Esophagus mucosa (tissue), 1 donor: Measurements from ENCODE around the gene FAM25G. TPM values are rescaled to one million over a fixed set of nuclear protein-coding genes. Genes with fewer than 3 reads are reported as not detected.
A peak's percentile ranks its signal among the peaks of the same experiment; 100 is the strongest.
"Not testable (repeated sequence)": the region's sequence is repeated elsewhere in the genome, so short reads cannot be mapped to it uniquely, and the experiment has no call there.

Experiments
- ATAC-seq: fragments of 200-7000 bp; cut with Tn5 transposase; one replicate; pipeline ENCODE4 v1.9.1; 2020
- total RNA-seq: library from RNA; stranded (reverse); gene quantifications from one replicate; pipeline ENCODE4 v1.2.4, GENCODE V29; 2023
- donor health status: DM: yes; HTN: yes; CAD: no.

The FAM25G gene
- total RNA-seq, 1 donor from 2014 or later: 3.4 TPM

DNA sequence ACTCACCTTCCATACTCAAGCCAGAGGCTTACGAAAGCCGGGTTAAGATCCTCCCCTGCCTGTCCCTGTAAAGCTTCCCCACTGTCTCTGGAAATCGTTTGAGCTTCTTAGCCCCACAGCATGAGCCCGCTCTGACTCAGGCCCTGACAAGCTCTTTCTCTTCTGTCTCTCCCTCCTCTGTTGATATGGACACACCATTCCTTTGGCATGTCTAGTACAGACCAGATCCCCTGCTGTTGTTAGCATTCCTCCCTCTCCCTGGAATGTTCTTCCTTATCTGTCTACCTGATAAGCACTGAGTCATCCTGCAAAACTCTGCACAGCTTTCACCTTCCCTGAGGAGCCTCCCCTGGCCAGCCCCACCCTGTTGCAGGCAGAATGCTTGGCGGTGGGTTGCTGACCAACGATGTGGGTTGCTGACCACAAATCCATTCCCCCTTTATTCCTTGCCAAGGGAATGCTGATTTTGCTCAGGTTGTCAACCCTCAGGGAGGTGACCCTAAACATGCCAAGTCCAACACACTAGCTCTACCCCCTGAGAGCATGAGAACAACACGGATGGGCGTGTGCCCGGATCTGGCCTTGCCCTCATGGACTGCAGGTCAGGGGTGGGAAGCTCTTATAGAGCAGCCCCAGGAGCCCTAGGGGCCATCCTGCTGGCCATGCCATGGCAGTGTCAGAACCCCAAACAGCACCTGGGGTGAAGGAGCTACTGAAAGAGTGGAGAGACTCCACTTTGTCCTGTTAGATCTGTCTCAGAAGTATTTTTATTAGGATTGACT lies 28.7 kb downstream of the FAM25G start:
- peak; percentile 70 for ATAC-seq

DNA sequence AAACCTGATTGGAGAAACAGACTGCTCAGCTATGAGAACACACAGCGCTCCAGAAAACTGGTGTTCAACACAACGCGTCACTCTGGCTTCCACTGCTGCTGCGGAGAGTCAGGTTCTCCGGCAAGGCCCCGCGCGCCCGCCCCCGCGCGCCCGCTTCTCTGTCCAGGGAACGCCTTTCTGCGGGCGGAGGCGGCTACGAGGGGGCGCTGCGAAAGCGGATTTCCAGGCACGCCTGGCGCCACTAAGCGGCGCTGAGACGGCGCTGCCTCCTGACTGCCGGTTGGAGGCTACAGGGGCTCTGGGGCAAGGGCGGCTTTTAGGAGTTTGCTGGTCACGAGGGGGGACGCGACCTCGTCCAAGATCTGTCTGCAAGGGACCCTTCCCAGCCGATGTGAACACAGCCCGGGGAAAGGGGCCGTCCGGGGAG lies 30.2 kb downstream of the FAM25G start:
- peak; percentile 68 for ATAC-seq

DNA sequence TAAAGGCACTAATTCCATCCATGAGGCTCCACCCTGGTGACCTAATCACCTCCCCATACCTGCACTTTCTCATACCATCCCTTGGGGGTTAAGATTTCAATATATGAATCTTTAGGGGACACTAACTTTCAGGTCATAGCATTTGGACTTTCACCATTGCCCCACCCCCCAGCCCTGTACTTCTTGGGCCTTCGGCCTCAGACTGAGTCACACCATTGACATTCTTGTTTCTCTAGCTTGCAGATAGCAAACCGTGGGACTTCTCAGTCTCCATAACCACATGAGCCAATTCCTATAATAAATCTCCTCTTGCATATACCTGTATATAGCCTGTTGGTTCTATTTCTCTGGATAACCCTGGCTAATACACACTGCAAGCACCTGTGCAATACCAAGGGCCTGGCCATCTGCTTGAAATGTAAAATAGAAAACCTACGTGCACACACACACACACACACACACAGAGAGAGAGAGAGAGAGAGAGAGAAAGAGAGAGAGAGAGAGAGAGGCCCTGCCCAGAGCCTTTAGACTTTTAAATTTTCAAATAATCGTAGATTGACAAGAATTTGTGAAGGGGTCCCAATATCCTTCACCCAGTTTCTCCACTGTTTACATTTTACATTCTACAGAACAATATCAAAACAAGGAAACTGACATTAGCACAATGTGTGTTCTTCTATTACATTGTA lies 32.9 kb downstream of the FAM25G start:
- ATAC-seq: no peak

DNA sequence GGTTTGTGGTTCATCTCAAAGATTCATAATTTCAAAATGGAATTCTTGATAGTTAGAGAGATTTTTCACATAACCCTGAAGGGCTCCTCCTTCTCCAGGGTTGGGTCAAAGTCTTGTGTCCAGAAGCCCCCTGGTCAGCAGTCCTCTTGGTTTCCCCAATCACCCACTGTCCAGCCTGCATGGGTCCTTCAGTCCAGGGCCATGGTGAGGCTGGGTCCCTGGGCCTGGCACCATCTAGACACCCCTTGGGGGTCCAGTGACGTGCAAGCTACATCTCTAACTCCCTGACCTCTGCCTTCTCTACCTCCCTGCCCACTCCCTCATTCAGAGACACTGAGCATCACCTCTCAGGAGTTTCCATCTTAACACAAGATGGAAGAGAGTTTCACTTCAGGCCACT lies 33.7 kb downstream of the FAM25G start:
- no peak for ATAC-seq

DNA sequence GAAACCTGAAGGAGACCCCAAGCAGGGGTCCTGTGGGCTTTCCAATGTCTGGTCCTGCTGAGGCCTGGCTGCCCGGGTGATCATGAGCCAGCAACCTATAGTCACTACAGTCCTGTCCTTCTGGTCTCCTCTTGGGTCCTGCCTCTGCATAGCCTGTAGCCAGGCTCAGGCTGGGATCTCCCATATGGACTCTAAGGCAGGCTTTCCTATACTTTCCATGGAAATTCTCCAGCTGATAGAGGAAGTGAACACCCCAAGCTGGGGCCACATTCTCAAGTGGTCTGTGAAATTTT lies 34.0 kb downstream of the FAM25G start:
- no peak for ATAC-seq

DNA sequence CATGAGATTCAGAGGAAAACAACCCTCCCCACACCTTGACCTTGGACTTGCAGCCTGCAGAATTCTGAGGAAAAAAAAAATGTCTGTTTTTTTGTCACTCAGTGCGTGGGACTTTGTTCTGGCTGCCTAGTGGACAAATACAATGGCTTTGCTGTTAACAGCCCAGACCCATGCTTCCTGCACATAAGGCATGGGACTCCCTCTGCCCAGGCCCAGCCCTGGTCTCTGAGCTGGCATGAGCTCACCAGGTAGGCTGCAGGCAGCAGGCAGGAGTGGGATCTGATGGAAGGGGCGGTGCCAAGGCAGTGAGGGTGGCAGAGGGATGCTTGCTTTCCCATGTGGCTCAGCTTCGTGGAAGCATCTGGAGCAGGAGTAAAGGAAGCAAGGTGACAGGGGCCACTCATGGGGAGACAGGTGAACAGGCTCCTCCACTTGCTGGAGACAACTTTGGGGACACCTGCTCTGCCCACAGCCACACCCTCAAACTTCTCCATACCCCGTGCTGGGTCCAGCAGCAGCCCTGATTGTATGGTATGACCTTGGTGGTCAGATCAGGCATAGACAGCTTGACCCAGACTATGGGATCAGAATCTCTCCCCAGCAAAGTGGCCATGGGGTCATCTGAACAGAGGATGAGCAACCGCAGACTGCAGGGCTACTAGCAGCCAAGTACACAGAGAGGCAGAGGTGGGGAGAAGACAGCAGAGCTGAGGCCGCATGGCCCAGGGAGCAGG lies 34.5 kb downstream of the FAM25G start:
- no peak for ATAC-seq

DNA sequence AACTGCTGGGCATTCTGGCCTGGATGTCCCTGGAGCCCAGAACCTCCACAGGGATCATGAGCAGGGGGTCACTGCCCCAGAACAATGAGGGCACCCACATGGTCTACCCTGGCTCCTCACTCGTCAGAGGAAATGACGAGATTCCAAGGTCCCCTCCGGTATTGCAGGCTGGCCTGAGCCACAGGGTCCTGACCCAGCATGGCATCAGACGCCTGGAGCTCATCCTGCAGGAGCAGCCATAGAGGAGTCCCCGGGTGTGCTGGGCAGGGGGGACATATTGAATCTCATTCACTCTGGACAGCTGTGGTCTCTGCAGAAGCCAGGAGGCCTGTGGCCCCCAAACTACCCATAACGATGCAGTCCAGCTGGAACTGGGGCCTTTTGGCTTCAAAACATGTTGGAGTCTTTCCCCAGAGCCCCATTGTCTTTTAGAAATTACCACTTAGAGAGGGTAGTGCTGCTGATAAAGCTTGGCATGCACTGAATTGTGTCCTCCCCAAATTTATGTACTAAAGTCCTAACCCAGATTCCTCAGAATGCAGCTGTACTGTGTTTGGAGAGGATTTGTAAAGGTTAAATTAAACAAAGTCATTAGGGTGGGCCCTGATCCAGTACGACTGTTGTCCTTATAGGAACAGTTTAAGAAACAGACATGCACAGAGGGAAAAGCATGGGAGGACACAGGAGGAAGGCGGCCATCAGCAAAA lies 35.3 kb downstream of the FAM25G start:
- no peak for ATAC-seq

DNA sequence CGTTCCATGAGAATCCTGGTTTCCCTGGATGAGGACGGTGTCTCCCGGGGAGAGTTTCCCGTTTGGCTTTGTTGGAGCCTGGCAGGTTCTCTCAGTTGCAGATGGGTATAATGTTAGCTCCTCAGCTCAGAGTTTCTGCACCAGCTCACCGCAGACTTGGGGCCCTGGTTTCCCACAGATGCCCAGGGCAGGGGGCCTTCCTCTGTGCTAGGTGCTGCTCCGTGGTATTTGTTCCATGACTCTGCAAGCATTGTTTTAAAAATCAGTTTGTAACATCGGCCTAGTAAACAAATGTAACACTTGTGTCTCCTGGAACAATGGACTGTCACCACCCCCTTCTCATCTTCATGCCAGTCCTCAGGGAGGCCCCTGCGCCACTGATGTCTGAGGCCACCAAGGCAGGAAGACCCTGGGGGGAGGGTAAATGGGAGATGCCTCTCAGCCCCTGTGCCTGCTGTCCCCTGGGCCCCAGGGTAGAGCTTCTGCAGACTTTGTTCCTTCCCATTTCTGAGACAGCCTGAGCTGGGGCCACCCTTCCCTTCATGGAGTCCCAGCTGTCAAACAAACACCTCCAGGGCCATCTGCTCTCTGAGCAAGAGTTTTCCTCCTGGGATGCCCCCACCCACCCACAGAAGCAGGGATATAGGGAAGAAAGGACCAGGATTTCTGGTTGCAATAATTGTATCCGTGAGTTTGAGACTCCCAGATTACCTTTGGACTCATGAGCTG lies 36.0 kb downstream of the FAM25G start:
- not testable (repeated sequence) for ATAC-seq

DNA sequence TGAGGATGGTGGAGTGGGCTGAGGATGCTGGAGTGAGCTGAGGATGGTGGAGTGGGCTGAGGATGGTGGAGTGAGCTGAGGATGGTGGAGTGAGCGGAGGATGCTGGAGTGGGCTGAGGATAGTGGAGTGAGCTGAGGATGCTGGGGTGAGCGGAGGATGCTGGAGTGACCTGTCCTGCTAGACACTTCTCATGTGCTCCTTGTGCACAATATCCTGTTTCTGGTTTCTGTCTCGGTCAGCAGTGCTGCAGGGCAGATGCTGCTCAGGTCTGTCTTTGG lies 36.8 kb downstream of the FAM25G start:
- ATAC-seq: no peak

DNA sequence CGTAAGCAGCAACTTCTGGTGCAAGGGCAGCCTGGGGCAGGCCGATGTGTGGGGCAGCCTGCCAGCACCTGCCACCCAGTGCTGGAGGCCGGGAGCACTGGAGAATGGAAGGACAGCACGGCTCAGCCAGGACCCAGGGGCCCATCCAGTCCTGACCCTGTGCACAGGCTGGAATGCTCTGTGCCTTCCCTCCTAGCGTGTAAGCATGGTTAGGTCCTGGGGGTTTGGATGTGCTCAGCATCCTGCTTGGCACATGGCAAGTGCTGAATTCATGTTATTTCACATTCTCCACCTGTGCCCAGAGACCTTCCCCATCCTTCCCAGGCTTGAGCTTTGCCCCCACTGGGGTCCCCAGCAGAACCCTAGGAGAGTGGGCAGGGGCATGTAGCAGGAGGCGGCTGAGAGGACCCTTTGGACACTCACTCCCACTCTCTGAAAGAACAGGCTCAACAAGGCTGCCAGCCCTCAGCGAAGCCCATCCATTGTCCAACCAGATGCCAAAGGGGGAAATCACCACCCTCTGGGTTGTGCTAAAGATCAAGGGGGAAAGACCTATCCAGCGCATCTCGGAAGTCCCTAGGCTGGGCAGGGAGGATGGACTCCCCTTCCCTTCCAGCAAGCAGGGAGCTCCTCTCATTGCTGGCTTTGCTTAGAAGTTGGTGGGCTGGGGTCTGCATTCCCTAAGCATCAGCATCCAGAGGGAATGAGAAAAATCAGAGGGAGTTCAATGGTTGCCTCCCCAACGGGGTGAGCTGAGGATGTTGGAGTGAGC lies 37.3 kb downstream of the FAM25G start:
- ATAC-seq: peak; percentile 12

DNA sequence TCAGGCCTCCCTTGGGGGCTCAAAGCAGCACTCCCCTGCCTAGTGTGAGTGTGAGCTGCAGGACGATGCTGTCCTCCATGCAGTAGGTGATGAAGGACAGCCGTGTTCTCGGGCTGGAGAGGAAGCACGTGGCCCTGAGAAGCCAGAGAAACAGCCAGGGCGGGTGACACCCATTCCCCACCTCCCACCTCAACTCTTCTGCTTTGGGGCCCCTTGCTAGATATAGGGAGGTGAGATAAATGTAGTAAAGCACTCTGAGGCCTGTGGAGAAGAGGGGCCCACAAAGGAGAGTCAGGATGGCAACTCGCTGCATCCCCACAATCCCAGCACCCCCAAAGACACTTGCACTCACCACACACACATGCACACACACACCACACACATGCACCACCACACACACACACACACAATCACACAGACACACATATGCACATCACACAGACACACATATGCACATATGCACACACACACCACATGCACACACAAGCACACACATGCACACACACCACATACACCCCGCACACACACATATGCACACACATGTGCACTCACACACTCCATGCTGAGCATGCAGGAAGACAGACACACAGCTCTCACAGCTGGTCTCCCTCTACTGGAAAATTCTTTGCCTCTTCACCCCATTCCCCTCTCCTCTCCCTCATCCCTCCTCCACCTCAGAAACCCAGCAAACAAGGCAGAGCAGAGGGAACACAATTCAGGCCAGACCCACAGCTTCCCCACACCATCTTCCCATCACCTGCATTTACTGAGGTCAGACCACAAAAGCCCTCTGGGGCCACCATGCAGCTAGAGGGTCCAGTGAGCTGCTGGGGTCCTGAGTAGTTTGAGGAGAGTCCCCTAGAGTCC lies 38.1 kb downstream of the FAM25G start:
- no peak for ATAC-seq

DNA sequence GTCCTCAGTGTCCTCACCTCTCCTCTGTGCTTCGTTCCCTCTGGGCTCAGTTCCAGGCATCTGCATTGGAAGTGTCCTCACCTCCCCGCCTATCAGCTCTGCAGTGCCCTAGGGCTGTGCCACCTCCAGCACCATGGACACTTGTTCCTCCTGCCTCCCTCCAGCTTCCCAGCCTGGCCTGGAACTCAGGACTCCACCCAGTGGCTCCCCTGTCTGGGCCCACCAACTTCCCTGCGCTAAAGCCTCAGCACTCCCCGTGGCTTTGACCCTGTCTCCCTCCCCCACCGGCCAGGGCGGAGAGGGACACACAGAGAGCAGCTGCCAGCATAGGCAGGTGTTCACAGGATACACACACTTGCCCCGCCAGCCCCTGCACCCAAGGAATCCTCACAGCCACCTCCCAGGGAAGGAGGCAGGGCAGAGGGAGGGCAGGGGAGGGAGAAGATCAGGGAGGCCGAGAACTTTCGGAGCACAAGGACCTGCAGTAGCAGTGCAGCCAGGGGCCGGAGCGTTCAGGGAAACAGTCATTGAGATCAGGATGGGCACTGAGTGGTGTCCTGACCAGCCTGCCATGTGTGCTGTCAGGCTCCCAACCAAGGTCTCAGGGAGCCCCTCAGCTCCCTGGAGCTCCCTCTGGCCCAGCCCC lies 38.9 kb downstream of the FAM25G start:
- no peak for ATAC-seq

DNA sequence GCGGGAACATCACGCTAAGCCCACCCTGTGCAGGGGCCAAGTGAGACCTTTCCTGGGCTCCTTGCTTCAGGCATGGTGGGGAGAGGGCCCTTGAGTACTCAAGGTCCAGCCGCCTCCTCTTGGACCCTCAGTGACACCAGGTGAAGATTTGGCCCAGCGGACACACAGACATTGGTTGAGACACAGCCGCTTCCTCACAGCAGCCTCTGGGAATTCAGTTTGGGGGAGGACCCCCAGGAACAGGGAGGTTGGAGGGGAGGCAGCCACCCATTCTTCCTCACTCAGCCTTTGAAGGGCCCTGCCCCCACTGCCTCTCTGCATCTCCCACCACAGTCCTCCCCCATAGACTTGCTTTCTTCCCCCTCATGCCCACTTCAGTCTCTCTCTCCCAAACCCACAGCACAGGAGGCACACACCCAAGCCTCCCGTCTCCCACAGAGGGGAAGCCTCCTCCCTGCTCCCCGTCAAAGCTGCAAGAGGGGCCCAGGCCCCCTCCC lies 39.5 kb downstream of the FAM25G start:
- no peak for ATAC-seq

DNA sequence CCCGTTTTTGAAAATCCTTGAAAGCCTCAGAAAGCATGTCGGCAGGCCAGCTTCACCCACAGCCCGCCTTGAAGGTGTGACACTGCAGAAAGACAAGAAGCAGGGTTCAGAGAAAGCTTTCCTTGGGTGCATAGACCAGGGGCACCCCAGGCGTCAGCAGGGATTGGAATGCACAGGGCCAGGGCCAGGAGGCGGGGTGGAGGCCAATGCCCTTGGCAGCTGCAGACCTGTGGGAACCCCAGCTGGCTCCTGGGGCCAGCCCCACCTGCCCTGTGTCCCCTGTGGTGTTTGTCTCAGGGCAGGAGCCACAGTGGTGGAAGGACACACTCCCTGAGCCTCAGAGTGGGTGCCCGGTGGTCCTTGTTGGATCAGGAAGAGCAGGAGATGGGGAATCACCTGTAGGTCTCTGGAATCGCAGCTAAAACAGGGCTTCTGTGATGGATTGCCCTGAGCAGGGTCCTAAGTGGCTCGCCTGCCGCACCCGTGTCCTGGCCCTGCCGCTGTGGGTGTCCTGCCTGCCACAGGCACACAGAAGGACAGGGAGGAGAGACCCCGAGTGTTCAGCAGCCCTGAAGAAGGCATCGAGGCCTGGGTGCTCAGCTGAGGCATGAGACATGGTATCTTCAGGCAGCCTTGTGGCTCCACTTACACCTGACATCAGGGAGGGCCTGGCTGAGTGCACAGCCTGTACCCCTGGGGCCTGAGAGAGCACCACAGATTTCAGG lies 40.1 kb downstream of the FAM25G start:
- no peak for ATAC-seq

DNA sequence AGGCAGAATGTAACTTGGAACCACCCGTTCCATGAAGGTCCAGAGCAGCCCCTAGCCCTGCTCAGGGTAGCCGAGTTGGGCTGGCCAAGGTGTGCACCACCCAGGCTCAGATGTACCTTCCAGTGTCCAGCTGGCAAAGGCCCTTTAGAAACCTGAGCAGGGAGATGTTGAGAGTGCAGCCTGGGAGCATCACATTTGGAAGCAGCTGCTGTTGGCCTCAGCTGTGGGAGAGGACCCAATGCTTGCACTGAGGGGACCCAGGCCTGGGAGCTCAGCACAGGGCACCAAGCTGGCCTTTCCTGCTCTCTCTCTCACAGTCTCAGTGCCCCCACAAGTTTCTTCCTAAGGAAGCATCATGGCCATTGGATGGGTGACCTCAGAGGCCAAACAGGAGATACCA lies 41.1 kb downstream of the FAM25G start:
- no peak for ATAC-seq

DNA sequence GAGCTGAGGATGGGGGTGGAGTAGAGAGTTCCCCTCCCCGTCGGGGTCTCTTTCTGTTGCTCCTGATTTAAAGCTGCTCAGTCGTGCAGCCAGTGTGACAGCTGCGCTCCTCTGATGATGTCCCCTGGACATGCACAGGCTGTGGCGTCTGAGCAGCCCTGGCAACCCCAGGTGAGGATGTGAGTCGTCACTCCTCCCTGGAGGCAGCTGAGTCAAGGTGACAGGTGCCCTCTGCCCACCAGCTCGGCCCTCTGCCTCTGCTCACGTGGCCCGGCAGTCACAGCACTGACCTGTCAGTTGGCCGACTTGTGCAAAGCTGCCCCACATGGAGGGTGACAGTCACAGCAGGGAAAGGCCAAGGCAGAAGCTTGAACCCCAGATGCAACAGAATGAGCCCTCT lies 41.5 kb downstream of the FAM25G start:
- ATAC-seq: no peak

DNA sequence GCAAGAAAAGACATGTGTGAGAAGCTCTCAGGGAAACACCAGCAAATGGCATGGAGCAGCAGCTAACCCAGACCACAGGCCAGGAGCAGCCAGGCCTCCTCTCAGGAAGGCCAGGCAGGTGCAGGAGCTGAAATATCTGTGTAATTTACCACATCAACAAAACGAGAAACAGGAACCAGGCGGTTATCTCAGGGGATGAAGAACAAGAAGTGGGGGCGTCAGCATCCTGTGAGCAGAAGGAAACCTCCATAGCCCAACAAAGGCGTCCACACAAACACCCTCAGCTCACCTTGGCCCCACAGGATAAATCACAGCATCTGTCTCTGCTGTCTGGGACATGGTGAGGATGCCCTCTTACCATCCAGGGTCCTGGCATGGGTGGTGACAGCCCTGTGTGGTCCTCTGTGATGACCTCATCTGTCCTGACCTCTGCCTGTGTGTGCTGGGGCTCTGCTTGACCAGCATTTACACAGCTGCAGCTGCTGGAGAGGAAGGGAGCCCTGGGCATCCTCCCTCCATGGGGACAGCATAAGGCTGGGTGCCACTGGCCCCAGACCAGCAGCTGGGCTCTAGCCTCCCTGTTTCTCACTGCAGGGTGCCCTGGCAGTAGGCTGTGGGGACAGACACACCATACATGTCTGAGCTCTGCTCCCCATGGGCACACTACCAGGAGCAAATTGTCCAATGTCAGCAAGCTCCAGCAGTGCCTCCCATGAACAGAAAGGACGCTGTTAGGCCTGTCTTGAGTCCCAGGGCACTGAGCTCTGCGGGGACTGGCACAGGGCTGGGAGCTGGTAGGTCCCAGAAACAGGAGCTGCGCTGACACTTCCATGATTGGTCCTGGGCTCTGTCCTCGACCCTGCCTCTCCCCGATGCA lies 42.2 kb downstream of the FAM25G start:
- ATAC-seq: no peak

DNA sequence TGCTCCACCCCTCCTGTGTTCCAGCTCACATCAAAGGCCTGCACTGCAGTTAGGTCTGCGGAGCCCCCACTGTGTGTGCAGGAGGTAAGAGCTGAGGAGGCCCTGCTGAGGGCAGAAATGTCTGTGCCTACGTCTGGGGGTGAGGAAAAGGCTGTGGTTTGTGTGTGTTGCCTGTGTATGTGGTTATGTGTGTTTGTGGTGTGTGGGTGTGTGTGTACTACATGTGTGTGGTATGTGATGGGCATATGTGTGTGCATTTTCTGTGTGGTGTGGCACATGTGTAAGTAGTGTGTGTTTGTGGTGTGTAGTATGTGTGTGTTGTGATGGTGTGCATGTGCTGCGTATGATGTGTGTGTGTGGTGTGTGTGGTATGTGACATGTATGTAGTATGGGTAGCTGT lies 43.8 kb downstream of the FAM25G start:
- no peak for ATAC-seq
